HG02678 (cell line): ENCODE results near the gene STK32C.
"Not testable (repeated sequence)": the region's sequence is repeated elsewhere in the genome, so short reads cannot be mapped to it uniquely, and the experiment has no call there.

Experiments used
- ATAC-seq: cut with Tn5 transposase; IDR thresholded peaks from one replicate; pipeline ENCODE4 v1.9.1; 2021; ENCODE audit warnings: mild to moderate bottlenecking, moderate library complexity; ENCODE audit not compliant: unreplicated experiment

Gene STK32C

GRCh38 chr10:132303361-132304115 lies 4.2 kb downstream of the STK32C start:
- no peak for ATAC-seq

GRCh38 chr10:132302421-132303310 lies 5.1 kb downstream of the STK32C start:
- ATAC-seq, result no peak

- ATAC-seq, result no peak
Measured at GRCh38 chr10:132301371-132302330, 6.1 kb downstream of the STK32C start.

- ATAC-seq, result no peak
Measured at GRCh38 chr10:132300582-132300981, 7.2 kb downstream of the STK32C start.

- no peak for ATAC-seq
Measured at GRCh38 chr10:132299371-132300336, 8.1 kb downstream of the STK32C start.

- no peak for ATAC-seq
Measured at GRCh38 chr10:132298038-132298881, 9.5 kb downstream of the STK32C start.

- no peak for ATAC-seq
Measured at GRCh38 chr10:132297526-132297925, 10.2 kb downstream of the STK32C start.

GRCh38 chr10:132296666-132297443 lies 10.9 kb downstream of the STK32C start:
- ATAC-seq, result no peak

- ATAC-seq, result not testable (repeated sequence)
Measured at GRCh38 chr10:132295481-132295880, 12.3 kb downstream of the STK32C start.

GRCh38 chr10:132294561-132295318 lies 13.0 kb downstream of the STK32C start:
- no peak for ATAC-seq

GRCh38 chr10:132293813-132294520 lies 13.8 kb downstream of the STK32C start:
- no peak for ATAC-seq

GRCh38 chr10:132293201-132293812 lies 14.4 kb downstream of the STK32C start:
- ATAC-seq, result no peak

GRCh38 chr10:132292287-132293200 lies 15.2 kb downstream of the STK32C start:
- ATAC-seq, result no peak

- ATAC-seq, result no peak
Measured at GRCh38 chr10:132291826-132292225, 15.9 kb downstream of the STK32C start.

GRCh38 chr10:132290631-132291030 lies 17.1 kb downstream of the STK32C start:
- ATAC-seq, result no peak
